Thyroid gland (tissue), 4 donors: ENCODE data around the gene ZNF654.

ENCODE experiments used
- CTCF ChIP-seq, 6 experiments: fragments of 200-600 bp in 3 of 6; fragments of 450-650 bp in 3 of 6; sonication (generic) in 3 of 6; IDR thresholded peaks; one replicate each; pipeline ENCODE4 v1.5.1; 2016 to 2019; ENCODE audit warnings: antibody characterized with exemption in 6 of 6, mild to moderate bottlenecking in 2 of 6, inconsistent platforms in 1 of 6, moderate library complexity in 1 of 6
- POLR2A ChIP-seq, 2 donors: fragments of 450-650 bp; IDR thresholded peaks; one replicate each; pipeline ENCODE4 v1.6.1; 2017; ENCODE audit warnings: antibody characterized with exemption in 2 of 2, mild to moderate bottlenecking in 2 of 2, moderate library complexity in 1 of 2

GRCh38 chr3:88044411-88044810 lies 14.6 kb upstream of the ZNF654 start:
- TF ChIP-seq POLR2A (IDR thresholded peaks at IDR 0.05) (no peak), CTCF (IDR thresholded peaks at IDR 0.05) (no peak)
